ENCODE results near the gene PERCC1. TPM values are rescaled to one million over a fixed set of nuclear protein-coding genes. Genes with fewer than 3 reads are reported as not detected.

The PERCC1 gene
- total and polyA plus RNA-seq, 9 of the 15 experiments (the other 6 are each of a cell fraction or from before 2014, with no cell fraction given) = not detected

DNA sequence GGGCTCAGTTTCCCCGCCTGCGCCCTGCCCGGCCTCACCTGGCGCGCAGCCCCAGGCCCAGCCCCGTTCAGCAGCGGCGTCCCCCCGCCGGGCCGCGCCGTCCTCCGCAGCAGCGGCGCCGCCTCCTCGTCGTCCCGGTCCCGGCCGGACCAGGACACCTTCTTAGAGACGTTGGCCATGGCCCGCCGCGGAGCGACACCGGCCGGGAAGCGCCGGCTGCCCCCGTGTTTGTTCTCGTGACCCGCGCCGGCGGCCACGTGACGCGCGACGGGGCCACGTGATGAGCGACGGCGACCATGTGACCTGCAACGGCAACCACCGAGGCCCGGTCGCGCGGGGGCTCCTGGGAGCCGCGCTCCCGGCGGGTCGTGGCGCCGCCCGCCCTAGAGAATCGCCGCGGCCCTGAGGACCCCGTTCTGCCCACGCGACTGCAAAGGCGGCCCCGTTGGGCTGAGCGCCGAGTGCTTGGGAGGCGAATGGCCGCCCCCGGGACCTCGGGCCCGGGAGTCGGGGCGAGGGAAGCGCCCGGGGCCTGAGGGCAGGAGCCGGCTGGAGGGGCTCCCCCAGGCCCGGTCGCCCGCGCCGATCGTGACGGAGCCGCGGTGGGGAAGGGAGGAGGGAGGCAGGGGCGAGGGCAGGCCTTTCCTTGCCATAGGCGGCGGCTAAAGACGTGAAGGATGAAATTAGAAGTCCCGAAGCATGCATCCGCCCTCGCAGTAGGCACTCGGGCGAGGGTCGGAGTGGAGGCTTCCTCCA lies 44.1 kb downstream of the PERCC1 start, which contains the start of gene CLCN7 (continued):
- TF ChIP-seq SREBF2 (CRISPR knock-in tag; IDR thresholded peaks at IDR 0.05) (no peak), L3MBTL2 (IDR thresholded peaks at IDR 0.05) (peak; percentile 99), CHD1 (IDR thresholded peaks at IDR 0.05; ENCODE audit: low read length) (no peak), ELF1 (tag; IDR thresholded peaks at IDR 0.05) (peak; percentile 55; the same call in 1 of the 2 replicates), NEUROD1 (IDR thresholded peaks at IDR 0.05; ENCODE audit: borderline replicate concordance, low read depth, low read length, partially characterized antibody) (peak; percentile 26), ZZZ3 (IDR thresholded peaks at IDR 0.05) (no peak), SP2 (IDR thresholded peaks at IDR 0.05; ENCODE audit: extremely low read depth, low read depth, low read length, poor library complexity, severe bottlenecking) (no peak), RAD51 (IDR thresholded peaks at IDR 0.05; ENCODE audit: borderline replicate concordance, low read depth) (peak; percentile 99), CSDE1 (IDR thresholded peaks at IDR 0.05) (no peak; a peak in 1 of 4 replicates), HMGN3 (IDR thresholded peaks at IDR 0.05; ENCODE audit: borderline replicate concordance, extremely low read depth, insufficient read length, low read depth, low read length) (peak; percentile 83), PRMT5 (CRISPR knock-in tag; IDR thresholded peaks at IDR 0.05) (0 out of 2 replicates have a peak, but pooled peaks have one; percentile 35), ZNF41 (CRISPR knock-in tag; conservative IDR thresholded peaks at IDR 0.05) (peak; percentile 61; the same call in 1 of the 2 replicates), NELFE (IDR thresholded peaks at IDR 0.05; ENCODE audit: insufficient read depth, insufficient read length) (no peak), EP400 (IDR thresholded peaks at IDR 0.05) (peak; percentile 83; the same call in 1 of the 2 replicates), SMAD1 (IDR thresholded peaks at IDR 0.05; ENCODE audit: low read depth, low read length, partially characterized antibody) (peak; percentile 21), ZNF143 (CRISPR knock-in tag; IDR thresholded peaks at IDR 0.05) (peak; percentile 82), CBX1 (IDR thresholded peaks at IDR 0.05; ENCODE audit: low read depth) (peak; percentile 88), SRSF7 (optimal IDR thresholded peaks at IDR 0.05; ENCODE audit: low read depth, low read length) (no peak)
- TF ChIP-seq, protein P1, sequence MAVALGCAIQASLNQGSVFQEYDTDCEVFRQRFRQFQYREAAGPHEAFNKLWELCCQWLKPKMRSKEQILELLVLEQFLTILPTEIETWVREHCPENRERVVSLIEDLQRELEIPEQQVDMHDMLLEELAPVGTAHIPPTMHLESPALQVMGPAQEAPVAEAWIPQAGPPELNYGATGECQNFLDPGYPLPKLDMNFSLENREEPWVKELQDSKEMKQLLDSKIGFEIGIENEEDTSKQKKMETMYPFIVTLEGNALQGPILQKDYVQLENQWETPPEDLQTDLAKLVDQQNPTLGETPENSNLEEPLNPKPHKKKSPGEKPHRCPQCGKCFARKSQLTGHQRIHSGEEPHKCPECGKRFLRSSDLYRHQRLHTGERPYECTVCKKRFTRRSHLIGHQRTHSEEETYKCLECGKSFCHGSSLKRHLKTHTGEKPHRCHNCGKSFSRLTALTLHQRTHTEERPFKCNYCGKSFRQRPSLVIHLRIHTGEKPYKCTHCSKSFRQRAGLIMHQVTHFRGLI (CRISPR knock-in tag; IDR thresholded peaks at IDR 0.05) = no peak
- TF ChIP-seq, protein P2, sequence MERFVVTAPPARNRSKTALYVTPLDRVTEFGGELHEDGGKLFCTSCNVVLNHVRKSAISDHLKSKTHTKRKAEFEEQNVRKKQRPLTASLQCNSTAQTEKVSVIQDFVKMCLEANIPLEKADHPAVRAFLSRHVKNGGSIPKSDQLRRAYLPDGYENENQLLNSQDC (CRISPR knock-in tag; IDR thresholded peaks at IDR 0.05) = 0 out of 2 replicates have a peak, but pooled peaks have one; percentile 8
- TF ChIP-seq, protein P3, sequence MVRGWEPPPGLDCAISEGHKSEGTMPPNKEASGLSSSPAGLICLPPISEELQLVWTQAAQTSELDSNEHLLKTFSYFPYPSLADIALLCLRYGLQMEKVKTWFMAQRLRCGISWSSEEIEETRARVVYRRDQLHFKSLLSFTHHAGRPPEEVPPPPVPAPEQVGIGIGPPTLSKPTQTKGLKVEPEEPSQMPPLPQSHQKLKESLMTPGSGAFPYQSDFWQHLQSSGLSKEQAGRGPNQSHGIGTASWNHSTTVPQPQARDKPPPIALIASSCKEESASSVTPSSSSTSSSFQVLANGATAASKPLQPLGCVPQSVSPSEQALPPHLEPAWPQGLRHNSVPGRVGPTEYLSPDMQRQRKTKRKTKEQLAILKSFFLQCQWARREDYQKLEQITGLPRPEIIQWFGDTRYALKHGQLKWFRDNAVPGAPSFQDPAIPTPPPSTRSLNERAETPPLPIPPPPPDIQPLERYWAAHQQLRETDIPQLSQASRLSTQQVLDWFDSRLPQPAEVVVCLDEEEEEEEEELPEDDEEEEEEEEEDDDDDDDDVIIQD (CRISPR knock-in tag; IDR thresholded peaks at IDR 0.05) = no peak
- TF ChIP-seq, protein P4, sequence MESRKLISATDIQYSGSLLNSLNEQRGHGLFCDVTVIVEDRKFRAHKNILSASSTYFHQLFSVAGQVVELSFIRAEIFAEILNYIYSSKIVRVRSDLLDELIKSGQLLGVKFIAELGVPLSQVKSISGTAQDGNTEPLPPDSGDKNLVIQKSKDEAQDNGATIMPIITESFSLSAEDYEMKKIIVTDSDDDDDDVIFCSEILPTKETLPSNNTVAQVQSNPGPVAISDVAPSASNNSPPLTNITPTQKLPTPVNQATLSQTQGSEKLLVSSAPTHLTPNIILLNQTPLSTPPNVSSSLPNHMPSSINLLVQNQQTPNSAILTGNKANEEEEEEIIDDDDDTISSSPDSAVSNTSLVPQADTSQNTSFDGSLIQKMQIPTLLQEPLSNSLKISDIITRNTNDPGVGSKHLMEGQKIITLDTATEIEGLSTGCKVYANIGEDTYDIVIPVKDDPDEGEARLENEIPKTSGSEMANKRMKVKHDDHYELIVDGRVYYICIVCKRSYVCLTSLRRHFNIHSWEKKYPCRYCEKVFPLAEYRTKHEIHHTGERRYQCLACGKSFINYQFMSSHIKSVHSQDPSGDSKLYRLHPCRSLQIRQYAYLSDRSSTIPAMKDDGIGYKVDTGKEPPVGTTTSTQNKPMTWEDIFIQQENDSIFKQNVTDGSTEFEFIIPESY (CRISPR knock-in tag; IDR thresholded peaks at IDR 0.05) = peak; percentile 92

Measured in K562 (cell line).